NCI-H82 (cell line): ENCODE measurements around the gene SMAD3.

Experiments
- DNase-seq: peaks from one replicate; lab custom pipeline; 2025; lab: John Stamatoyannopoulos, UW

Gene SMAD3

GRCh38 chr15:67097930-67098740 lies 32.7 kb downstream of the SMAD3 start:
- peak; percentile 36 for DNase-seq

GRCh38 chr15:67098768-67099282 lies 33.4 kb downstream of the SMAD3 start:
- no peak for DNase-seq

GRCh38 chr15:67100124-67100791 lies 34.9 kb downstream of the SMAD3 start:
- DNase-seq = no peak

- no peak for DNase-seq
Observed at GRCh38 chr15:67100801-67101581, 35.6 kb downstream of the SMAD3 start.

- peak; percentile 75 for DNase-seq
Observed at GRCh38 chr15:67101911-67102598, 36.7 kb downstream of the SMAD3 start.

- no peak for DNase-seq
Observed at GRCh38 chr15:67102599-67102929, 37.2 kb downstream of the SMAD3 start.

- no peak for DNase-seq
Observed at GRCh38 chr15:67103021-67103420, 37.6 kb downstream of the SMAD3 start.

- DNase-seq = no peak
Observed at GRCh38 chr15:67103432-67103831, 38.0 kb downstream of the SMAD3 start.

GRCh38 chr15:67103869-67104268 lies 38.5 kb downstream of the SMAD3 start:
- DNase-seq = no peak

GRCh38 chr15:67104510-67104909 lies 39.1 kb downstream of the SMAD3 start:
- no peak for DNase-seq

- no peak for DNase-seq
Observed at GRCh38 chr15:67105065-67105951, 39.9 kb downstream of the SMAD3 start.

GRCh38 chr15:67105991-67106763 lies 40.8 kb downstream of the SMAD3 start:
- no peak for DNase-seq

GRCh38 chr15:67106764-67107013 lies 41.3 kb downstream of the SMAD3 start:
- no peak for DNase-seq

- DNase-seq = no peak
Observed at GRCh38 chr15:67107014-67107812, 41.8 kb downstream of the SMAD3 start.

- no peak for DNase-seq
Observed at GRCh38 chr15:67108122-67108961, 42.9 kb downstream of the SMAD3 start.

- DNase-seq = no peak
Observed at GRCh38 chr15:67109141-67110034, 44.0 kb downstream of the SMAD3 start.

GRCh38 chr15:67110361-67110781 lies 45.0 kb downstream of the SMAD3 start:
- DNase-seq = no peak
